ENCODE data around the gene CTR9. TPM values are rescaled to one million over a fixed set of nuclear protein-coding genes. Genes with fewer than 3 reads are reported as not detected.

Gene CTR9
- total RNA-seq, 4 donors from 2014 or later = 28.6 to 34.1 (median 30.5) TPM

GRCh38 chr11:10725114-10725906 is 25.7 kb upstream of the CTR9 start:
- Histone ChIP-seq H3K4me3 (no peak overlapping the region), H3K27me3 (no peaks in the 10 kb centered on the region), H3K4me1 (peaks cover 3% of the 10 kb centered on the region), H3K27ac (no peak overlapping the region), H3K9me3 (no peaks in the 10 kb centered on the region), H3K36me3 (no peaks in the 10 kb centered on the region)
- no peak for TF ChIP-seq EP300 (IDR thresholded peaks at IDR 0.05)
- WGBS = 88% methylated on average over 9 of the region's 9 CpGs
- DNase-seq (ENCODE audit: low spot score in 2 of 2) = no peak

GRCh38 chr11:10725907-10726253 is 25.2 kb upstream of the CTR9 start:
- no peak overlapping the region for H3K27ac ChIP-seq
- H3K27me3 ChIP-seq = no peaks in the 10 kb centered on the region
- H3K9me3 ChIP-seq = no peaks in the 10 kb centered on the region
- H3K36me3 ChIP-seq = no peaks in the 10 kb centered on the region
- no peak overlapping the region for H3K4me3 ChIP-seq
- no peak for TF ChIP-seq EP300 (IDR thresholded peaks at IDR 0.05)
- TF ChIP-seq POLR2AphosphoS5 (IDR thresholded peaks at IDR 0.05) = no peak
- no peak for TF ChIP-seq POLR2A (IDR thresholded peaks at IDR 0.05)
- no peak for TF ChIP-seq CTCF (IDR thresholded peaks at IDR 0.05)
- no peak for DNase-seq (ENCODE audit: low spot score in 2 of 2)
- peaks cover 3% of the 10 kb centered on the region for H3K4me1 ChIP-seq

GRCh38 chr11:10727146-10727851 is 23.7 kb upstream of the CTR9 start:
- no peak for TF ChIP-seq POLR2A (IDR thresholded peaks at IDR 0.05)
- TF ChIP-seq POLR2AphosphoS5 (IDR thresholded peaks at IDR 0.05) = no peak
- no peak for TF ChIP-seq EP300 (IDR thresholded peaks at IDR 0.05)
- no peak for TF ChIP-seq CTCF (IDR thresholded peaks at IDR 0.05)
- 45% methylated on average over 4 of the region's 4 CpGs for WGBS
- H3K27me3 ChIP-seq = no peaks in the 10 kb centered on the region
- H3K36me3 ChIP-seq = no peaks in the 10 kb centered on the region
- no peak for DNase-seq (ENCODE audit: low spot score in 2 of 2)
- H3K27ac ChIP-seq = no peak overlapping the region
- no peak overlapping the region for H3K4me3 ChIP-seq
- H3K4me1 ChIP-seq = peaks cover 3% of the 10 kb centered on the region
- no peaks in the 10 kb centered on the region for H3K9me3 ChIP-seq

GRCh38 chr11:10728154-10728553 is 22.9 kb upstream of the CTR9 start:
- Histone ChIP-seq H3K4me3 (no peak overlapping the region), H3K27me3 (no peaks in the 10 kb centered on the region), H3K9me3 (no peaks in the 10 kb centered on the region), H3K36me3 (no peaks in the 10 kb centered on the region), H3K27ac (no peak overlapping the region), H3K4me1 (peaks cover 3% of the 10 kb centered on the region)
- WGBS = 92% methylated on average over 3 of the region's 3 CpGs
- TF ChIP-seq EP300 (IDR thresholded peaks at IDR 0.05) = no peak
- TF ChIP-seq POLR2AphosphoS5 (IDR thresholded peaks at IDR 0.05) = no peak
- no peak for TF ChIP-seq CTCF (IDR thresholded peaks at IDR 0.05)
- no peak for TF ChIP-seq POLR2A (IDR thresholded peaks at IDR 0.05)
- DNase-seq (ENCODE audit: low spot score in 2 of 2) = no peak

- Histone ChIP-seq H3K36me3 (no peaks in the 10 kb centered on the region), H3K9me3 (no peaks in the 10 kb centered on the region), H3K27me3 (no peaks in the 10 kb centered on the region), H3K27ac (no peak overlapping the region), H3K4me3 (no peak overlapping the region), H3K4me1 (peaks cover 3% of the 10 kb centered on the region)
- no peak for DNase-seq (ENCODE audit: low spot score in 2 of 2)
- no peak for TF ChIP-seq POLR2A (IDR thresholded peaks at IDR 0.05)
- no peak for TF ChIP-seq EP300 (IDR thresholded peaks at IDR 0.05)
- TF ChIP-seq CTCF (IDR thresholded peaks at IDR 0.05) = no peak
- no peak for TF ChIP-seq POLR2AphosphoS5 (IDR thresholded peaks at IDR 0.05)
- 53% methylated on average over 18 of the region's 20 CpGs for WGBS
These were observed 22.1 kb upstream of the CTR9 start for GRCh38 chr11:10728789-10729472.

Data from suprapubic skin (tissue), 4 donors.